Uterus (tissue), 4 donors: ENCODE data around the gene USP35. TPM values are rescaled to one million over a fixed set of nuclear protein-coding genes. Genes with fewer than 3 reads are reported as not detected.

Experiments
- DNase-seq, 2 donors: peaks; one replicate each; pipeline ENCODE4 v3.0.0-alpha.2; 2019 to 2020
- H3K27ac ChIP-seq, 2 donors: fragments of 200-600 bp; sonication (generic); 1 replicate in 1 of 2; 2 replicates in 1 of 2; pipeline ENCODE4 v1.5.1; 2016 to 2018
- H3K27me3 ChIP-seq, 2 donors: fragments of 200-600 bp; sonication (generic); one replicate each; pipeline ENCODE4 v1.5.1; 2018 to 2019; ENCODE audit warnings: control low read depth in 1 of 2
- H3K36me3 ChIP-seq, 2 donors: fragments of 200-600 bp; sonication (generic); one replicate each; pipeline ENCODE4 v1.5.1; 2019; ENCODE audit warnings: control low read depth in 1 of 2
- H3K4me1 ChIP-seq, 2 donors: fragments of 200-600 bp; sonication (generic); one replicate each; pipeline ENCODE4 v1.5.1; 2018 to 2019; ENCODE audit warnings: control low read depth in 1 of 2
- H3K4me3 ChIP-seq, 2 donors: fragments of 200-600 bp; sonication (generic); 1 replicate in 1 of 2; 2 replicates in 1 of 2; pipeline ENCODE4 v1.5.1; 2018 to 2019; ENCODE audit warnings: mild to moderate bottlenecking in 1 of 2
- H3K9me3 ChIP-seq, 2 donors: fragments of 200-600 bp; sonication (generic); one replicate each; pipeline ENCODE4 v1.5.1; 2019; ENCODE audit warnings: control low read depth in 1 of 2
- POLR2A ChIP-seq, 2 donors: fragments of 450-650 bp; IDR thresholded peaks; one replicate each; pipeline ENCODE4 v1.6.1; 2016; ENCODE audit warnings: antibody characterized with exemption in 2 of 2, mild to moderate bottlenecking in 1 of 2, moderate library complexity in 1 of 2
- intact Hi-C: fragments of 100-400 bp; cut with DNase I; formaldehyde crosslinking; loops from one replicate; pipeline ENCODE4 v1.15.1; 2023; ENCODE audit warnings: low total_unique reads
- total RNA-seq, 4 donors: library from RNA; depleted of rRNA in 3 of 4; stranded (reverse); fragments of >200 nt in 3 of 4; gene quantifications; one replicate each; pipeline versions ENCODE4 v1.1.0 to v1.2.4, GENCODE V29; 2014 to 2023
- TF ChIP-seq, protein P1 (sequence below), 4 experiments: fragments of 200-600 bp in 2 of 4; fragments of 450-650 bp in 2 of 4; sonication (generic) in 2 of 4; IDR thresholded peaks; one replicate each; pipeline ENCODE4 v1.5.1; 2016 to 2019; ENCODE audit warnings: antibody characterized with exemption in 4 of 4, mild to moderate bottlenecking in 2 of 4, moderate library complexity in 1 of 4
- donor health status: DM: yes; HTN: yes; CAD: no.

USP35 gene
- total RNA-seq, 4 donors from 2014 or later, result 5.4 to 25.3 (median 10.3) TPM

DNA sequence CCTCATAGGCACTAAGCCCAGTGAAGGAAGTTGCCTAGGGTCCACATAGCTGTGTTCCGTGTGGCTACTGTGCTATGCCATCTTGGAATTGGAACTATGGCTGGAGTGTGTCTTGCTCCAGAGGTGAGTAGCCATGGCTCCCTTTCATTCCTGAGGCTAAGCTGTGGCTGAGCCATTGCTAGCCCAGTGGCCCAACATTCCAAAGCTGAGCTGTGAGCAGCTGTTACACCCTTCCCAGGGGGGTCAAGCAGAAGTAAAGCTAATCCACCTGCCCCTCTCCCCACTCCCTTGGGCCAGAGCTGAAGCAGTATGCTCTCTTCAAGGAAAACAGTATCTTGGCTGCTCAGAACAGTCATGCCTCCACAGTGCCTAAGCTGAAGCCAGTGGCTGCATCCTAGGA, 51.1 kb downstream of the USP35 start:
- H3K4me1 ChIP-seq, result no peaks in the 10 kb centered on the region
- H3K27ac ChIP-seq, result no peak overlapping the region
- no peaks in the 10 kb centered on the region for H3K36me3 ChIP-seq
- no peak for DNase-seq
- no peak overlapping the region for H3K4me3 ChIP-seq
- intact Hi-C loops, result no loop called here
- H3K27me3 ChIP-seq, result no peaks in the 10 kb centered on the region
- TF ChIP-seq, protein P1, sequence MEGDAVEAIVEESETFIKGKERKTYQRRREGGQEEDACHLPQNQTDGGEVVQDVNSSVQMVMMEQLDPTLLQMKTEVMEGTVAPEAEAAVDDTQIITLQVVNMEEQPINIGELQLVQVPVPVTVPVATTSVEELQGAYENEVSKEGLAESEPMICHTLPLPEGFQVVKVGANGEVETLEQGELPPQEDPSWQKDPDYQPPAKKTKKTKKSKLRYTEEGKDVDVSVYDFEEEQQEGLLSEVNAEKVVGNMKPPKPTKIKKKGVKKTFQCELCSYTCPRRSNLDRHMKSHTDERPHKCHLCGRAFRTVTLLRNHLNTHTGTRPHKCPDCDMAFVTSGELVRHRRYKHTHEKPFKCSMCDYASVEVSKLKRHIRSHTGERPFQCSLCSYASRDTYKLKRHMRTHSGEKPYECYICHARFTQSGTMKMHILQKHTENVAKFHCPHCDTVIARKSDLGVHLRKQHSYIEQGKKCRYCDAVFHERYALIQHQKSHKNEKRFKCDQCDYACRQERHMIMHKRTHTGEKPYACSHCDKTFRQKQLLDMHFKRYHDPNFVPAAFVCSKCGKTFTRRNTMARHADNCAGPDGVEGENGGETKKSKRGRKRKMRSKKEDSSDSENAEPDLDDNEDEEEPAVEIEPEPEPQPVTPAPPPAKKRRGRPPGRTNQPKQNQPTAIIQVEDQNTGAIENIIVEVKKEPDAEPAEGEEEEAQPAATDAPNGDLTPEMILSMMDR (IDR thresholded peaks at IDR 0.05), result no peak
- TF ChIP-seq POLR2A (IDR thresholded peaks at IDR 0.05), result no peak
- no peaks in the 10 kb centered on the region for H3K9me3 ChIP-seq

DNA sequence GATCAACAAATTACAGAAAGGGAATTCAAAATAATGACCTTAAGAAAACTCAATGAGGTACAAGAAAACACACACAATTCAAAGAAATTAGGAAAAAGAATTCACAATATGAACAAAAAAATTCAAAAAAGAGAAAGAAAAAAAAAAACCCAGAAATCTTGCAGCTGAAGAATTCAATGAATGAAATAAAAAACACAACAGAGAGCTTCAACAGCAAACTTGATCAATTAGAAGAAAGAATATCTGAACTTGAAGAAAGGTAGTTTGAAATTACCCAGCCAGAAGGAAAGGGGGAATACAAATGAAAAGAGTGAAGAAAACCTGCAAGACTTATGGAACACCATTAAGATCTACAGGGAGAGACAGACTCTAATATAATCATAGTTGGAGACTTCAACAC, 52.8 kb downstream of the USP35 start:
- Histone ChIP-seq H3K27me3 (no peaks in the 10 kb centered on the region), H3K4me1 (no peaks in the 10 kb centered on the region), H3K36me3 (no peaks in the 10 kb centered on the region), H3K4me3 (no peak overlapping the region), H3K27ac (no peak overlapping the region), H3K9me3 (no peaks in the 10 kb centered on the region)
- TF ChIP-seq, protein P1 (IDR thresholded peaks at IDR 0.05), result no peak
- no peak for TF ChIP-seq POLR2A (IDR thresholded peaks at IDR 0.05)
- intact Hi-C loops, result no loop called here
- no peak for DNase-seq

DNA sequence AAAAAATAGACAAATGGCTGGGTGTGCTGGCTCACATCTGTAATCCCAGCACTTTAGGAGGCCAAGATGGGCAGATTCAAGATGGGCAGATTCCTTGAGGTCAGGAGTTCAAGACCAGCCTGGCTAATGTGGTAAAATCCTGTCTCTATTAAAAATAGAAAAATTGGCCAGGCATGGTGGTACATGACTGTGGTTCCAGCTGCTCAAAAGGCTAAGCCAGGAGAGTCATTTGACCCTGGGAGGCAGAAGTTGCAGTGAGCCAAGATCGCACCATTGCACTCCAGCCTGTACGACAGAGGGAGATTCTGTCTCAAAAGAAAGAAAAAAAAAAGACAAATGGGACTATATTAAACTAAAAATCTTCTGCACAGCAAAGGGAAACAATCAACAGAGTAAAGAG, 55.4 kb downstream of the USP35 start:
- Histone ChIP-seq H3K36me3 (no peaks in the 10 kb centered on the region), H3K4me3 (no peak overlapping the region), H3K4me1 (no peaks in the 10 kb centered on the region), H3K27me3 (no peaks in the 10 kb centered on the region), H3K27ac (no peak overlapping the region), H3K9me3 (no peaks in the 10 kb centered on the region)
- intact Hi-C loops, result no loop called here
- TF ChIP-seq, protein P1 (IDR thresholded peaks at IDR 0.05), result no peak
- no peak for TF ChIP-seq POLR2A (IDR thresholded peaks at IDR 0.05)
- no peak for DNase-seq

DNA sequence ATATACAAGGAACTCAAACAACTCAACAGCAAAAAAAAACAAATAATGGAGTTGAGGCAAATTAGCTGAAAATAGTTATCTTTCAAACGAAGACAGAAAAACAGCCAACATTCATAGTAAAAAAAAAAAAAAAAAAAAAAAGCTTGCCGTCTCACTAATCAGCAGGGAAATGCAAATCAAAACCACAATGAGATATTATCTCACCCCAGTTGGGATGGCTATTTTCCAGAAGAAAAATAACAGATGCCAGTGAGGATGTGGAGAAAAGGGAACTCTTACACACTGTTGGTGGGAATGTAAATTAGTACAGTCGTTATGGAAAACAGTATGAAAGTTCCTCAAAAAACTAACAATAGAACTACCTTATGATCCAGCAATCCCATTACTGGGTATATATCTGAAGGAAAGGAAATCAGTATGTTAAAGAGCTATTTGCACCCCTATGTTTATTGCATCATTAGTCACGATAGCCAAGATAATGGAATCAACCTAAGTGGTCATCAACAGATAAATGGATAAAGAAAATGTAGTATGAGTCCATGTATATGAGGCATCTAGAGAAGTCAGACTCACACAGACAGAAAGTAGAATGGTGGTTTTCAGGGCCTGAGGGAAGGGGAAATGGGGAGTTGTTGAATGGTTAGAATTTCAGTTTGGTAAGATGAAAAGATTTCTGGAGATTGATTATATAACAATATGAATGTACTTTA, 56.0 kb downstream of the USP35 start:
- DNase-seq, result no peak
- TF ChIP-seq, protein P1 (IDR thresholded peaks at IDR 0.05), result no peak
- TF ChIP-seq POLR2A (IDR thresholded peaks at IDR 0.05), result no peak
- Histone ChIP-seq H3K4me1 (no peaks in the 10 kb centered on the region), H3K27me3 (no peaks in the 10 kb centered on the region), H3K27ac (no peak overlapping the region), H3K4me3 (no peak overlapping the region), H3K36me3 (no peaks in the 10 kb centered on the region), H3K9me3 (no peaks in the 10 kb centered on the region)
- intact Hi-C loops, result no loop called here

DNA sequence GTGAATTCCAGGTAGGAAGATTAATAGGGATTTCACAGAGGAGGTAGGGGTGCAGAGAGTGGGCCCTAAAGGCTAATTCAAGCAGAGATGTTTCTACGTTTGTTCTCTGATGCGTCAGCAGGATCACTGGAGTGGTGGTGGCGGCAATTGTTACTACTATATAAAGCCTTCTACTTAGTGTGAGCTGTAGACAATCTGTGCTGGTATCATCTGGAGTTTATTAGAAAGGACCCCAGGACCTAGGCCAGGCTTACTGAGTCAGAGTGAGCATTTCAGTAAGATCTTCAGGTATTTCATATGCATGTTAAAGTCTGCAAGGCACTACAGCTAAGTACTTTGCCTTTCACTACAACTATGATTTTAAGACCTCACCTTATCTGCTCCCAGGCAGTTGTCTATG, 59.5 kb downstream of the USP35 start:
- Histone ChIP-seq H3K27me3 (no peaks in the 10 kb centered on the region), H3K4me1 (peaks cover 0 to 6% of the 10 kb centered on the region in 2 donors), H3K4me3 (no peak overlapping the region), H3K27ac (no peak overlapping the region), H3K36me3 (no peaks in the 10 kb centered on the region), H3K9me3 (no peaks in the 10 kb centered on the region)
- DNase-seq, result no peak
- intact Hi-C loops, result no loop called here
- no peak for TF ChIP-seq POLR2A (IDR thresholded peaks at IDR 0.05)
- TF ChIP-seq, protein P1 (IDR thresholded peaks at IDR 0.05), result no peak
